Activated naive CD8-positive, alpha-beta T cell treated with anti-CD3 and anti-CD28 coated beads, Interleukin-2, amount 10 ng/mL, durations not matched to agents 7 days and 5 days (primary cell): ENCODE results near the gene BCL2. TPM values are rescaled to one million over a fixed set of nuclear protein-coding genes. Genes with fewer than 3 reads are reported as not detected.

ENCODE experiments used
- ATAC-seq: fragments of 150-1000 bp; cut with Tn5 transposase; one replicate; pipeline ENCODE4 v1.10.0; 2021; ENCODE audit warnings: low read depth, moderate library complexity
- POLR2A ChIA-PET: fragments of 350-600 bp; sonication (Branson Sonifier 250); formaldehyde crosslinking; loops from one replicate; lab custom pipeline; 2021; ENCODE audit warnings: antibody characterized with exemption; lab: Charles Lee
- DNase-seq: peaks from one replicate; pipeline ENCODE4 v3.0.0; 2021
- H3K27ac Mint-ChIP-seq: one replicate; pipeline ENCODE4 v1.8.0; 2022; ENCODE audit warnings: mild to moderate bottlenecking, mixed read lengths
- H3K27me3 Mint-ChIP-seq: one replicate; pipeline ENCODE4 v1.8.0; 2022; ENCODE audit warnings: mild to moderate bottlenecking, moderate library complexity, mixed read lengths
- H3K36me3 Mint-ChIP-seq: one replicate; pipeline ENCODE4 v1.8.0; 2021; ENCODE audit warnings: mild to moderate bottlenecking, mixed read lengths
- H3K4me1 Mint-ChIP-seq: one replicate; pipeline ENCODE4 v1.8.0; 2021; ENCODE audit warnings: mixed read lengths
- H3K4me3 Mint-ChIP-seq: one replicate; pipeline ENCODE4 v1.8.0; 2022; ENCODE audit warnings: mild to moderate bottlenecking, moderate library complexity, mixed read lengths
- H3K9me3 Mint-ChIP-seq: one replicate; pipeline ENCODE4 v1.8.0; 2021; ENCODE audit warnings: mixed read lengths
- total RNA-seq, 2 experiments: library from RNA; stranded (reverse); gene quantifications; one replicate each; pipeline ENCODE4 v1.2.3, GENCODE V29; 2021

Gene BCL2
- total RNA-seq, 2 experiments from 2014 or later = 121 to 128 TPM

DNA sequence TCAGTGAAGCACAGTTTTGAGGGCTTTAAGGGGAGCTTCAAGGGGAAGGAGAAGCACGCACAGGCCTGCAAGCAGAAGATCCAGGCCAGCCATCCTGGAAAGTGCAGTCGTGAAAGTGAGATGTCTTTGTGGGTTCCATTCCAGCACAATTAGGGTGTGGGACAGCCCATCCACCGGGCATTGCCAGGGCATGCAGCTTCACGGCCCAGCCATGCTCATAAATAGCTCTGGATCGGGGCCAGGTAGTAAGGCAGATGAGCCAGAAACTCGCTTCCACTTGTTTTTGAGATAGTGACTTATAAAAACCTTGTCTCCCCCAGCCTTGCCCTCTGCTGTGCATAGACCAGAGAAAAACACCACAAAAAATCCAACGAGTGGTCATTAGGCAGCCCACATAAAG is 26.5 kb upstream of the BCL2 start:
- Mint-ChIP-seq H3K27me3 (no peaks in the 10 kb centered on the region), H3K4me1 (peaks cover 3% of the 10 kb centered on the region), H3K4me3 (no peak overlapping the region), H3K9me3 (no peaks in the 10 kb centered on the region), H3K36me3 (peaks cover 16% of the 10 kb centered on the region), H3K27ac (no peak overlapping the region)
- POLR2A ChIA-PET = interaction anchor here (1.6 kb wide), 1 partner anchor 76 kb away, joined by 5 read pairs; the partner anchor contains the start of gene VPS4B
- ATAC-seq (no peak), DNase-seq (no peak)

DNA sequence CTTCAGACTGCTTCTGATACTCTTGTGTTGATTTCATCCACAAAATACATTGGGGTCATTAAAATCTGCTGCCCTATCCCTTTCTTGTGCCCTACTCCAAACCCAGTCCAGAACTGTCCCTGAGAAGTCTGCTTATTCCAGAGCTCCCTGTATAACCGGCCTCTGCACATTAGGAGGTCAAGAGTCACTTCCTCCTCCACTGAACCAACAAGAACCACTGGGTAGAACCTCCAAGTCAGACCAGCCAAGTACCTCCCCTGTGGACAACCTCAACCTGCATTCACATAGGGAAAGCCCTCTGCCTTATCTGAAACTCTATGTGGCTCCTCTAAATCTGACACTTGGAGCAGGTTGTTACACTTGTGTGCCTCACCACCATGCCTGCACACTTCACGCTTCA is 25.3 kb upstream of the BCL2 start:
- POLR2A ChIA-PET = no interaction called here
- H3K36me3 Mint-ChIP-seq = peaks cover 22% of the 10 kb centered on the region

DNA sequence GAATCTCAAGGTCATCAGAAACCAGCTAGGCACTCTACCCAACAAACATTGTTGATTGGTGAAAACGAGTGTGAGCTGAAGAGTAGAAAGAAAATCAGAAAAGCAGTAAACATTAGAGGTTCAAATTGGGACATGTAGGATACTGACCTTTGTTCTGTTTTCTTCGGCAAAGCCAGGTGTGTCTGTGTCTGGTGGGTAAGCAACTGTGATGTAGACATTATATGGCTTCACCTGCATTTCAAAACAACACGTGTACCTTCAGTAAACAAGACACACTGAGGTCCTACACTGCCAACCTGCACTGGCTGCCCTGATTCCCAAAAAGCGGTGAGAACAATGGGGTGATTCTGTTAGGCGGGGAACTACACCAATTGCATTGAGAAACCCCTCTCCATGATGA is 24.7 kb upstream of the BCL2 start:
- ATAC-seq (no peak), DNase-seq (no peak)
- Mint-ChIP-seq H3K36me3 (peaks cover 22% of the 10 kb centered on the region), H3K27me3 (no peaks in the 10 kb centered on the region), H3K4me3 (no peak overlapping the region), H3K9me3 (no peaks in the 10 kb centered on the region), H3K27ac (no peak overlapping the region), H3K4me1 (peaks cover 5% of the 10 kb centered on the region)
- POLR2A ChIA-PET = no interaction called here

More for the DNA sequence above, 25.3 kb upstream of the BCL2 start:
- Mint-ChIP-seq H3K4me3 (no peak overlapping the region), H3K27me3 (no peaks in the 10 kb centered on the region), H3K9me3 (no peaks in the 10 kb centered on the region), H3K4me1 (peaks cover 5% of the 10 kb centered on the region), H3K27ac (no peak overlapping the region)
- DNase-seq (no peak), ATAC-seq (no peak)

DNA sequence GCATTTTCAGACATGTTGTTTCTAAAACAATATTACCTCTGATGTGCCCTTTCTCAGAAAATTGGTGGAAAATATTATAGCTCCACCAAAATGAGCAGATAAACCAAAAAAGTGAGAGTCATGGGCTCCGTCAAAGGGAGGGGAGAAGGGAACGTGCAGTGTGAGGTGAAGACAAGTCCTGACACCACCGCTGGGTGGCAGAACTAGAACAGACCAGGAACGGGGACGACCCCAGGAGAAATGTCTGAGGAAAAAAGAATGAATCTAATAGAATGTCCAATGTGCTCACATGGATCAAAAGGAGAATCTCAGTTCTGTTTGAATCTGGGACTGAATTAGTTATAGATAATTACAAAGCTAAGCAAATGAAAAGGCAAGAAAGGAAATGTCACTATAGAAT is 22.6 kb upstream of the BCL2 start:
- no peak overlapping the region for H3K4me3 Mint-ChIP-seq
- H3K36me3 Mint-ChIP-seq = peaks cover 18% of the 10 kb centered on the region
- no peaks in the 10 kb centered on the region for H3K27me3 Mint-ChIP-seq
- peaks cover 8% of the 10 kb centered on the region for H3K4me1 Mint-ChIP-seq
- H3K27ac Mint-ChIP-seq = no peak overlapping the region
- no peak for ATAC-seq
- H3K9me3 Mint-ChIP-seq = no peaks in the 10 kb centered on the region
- POLR2A ChIA-PET = interaction anchor here (0.7 kb wide), 1 partner anchor 100 kb away, joined by 5 read pairs; no protein-coding TSS in a partner anchor
- no peak for DNase-seq

DNA sequence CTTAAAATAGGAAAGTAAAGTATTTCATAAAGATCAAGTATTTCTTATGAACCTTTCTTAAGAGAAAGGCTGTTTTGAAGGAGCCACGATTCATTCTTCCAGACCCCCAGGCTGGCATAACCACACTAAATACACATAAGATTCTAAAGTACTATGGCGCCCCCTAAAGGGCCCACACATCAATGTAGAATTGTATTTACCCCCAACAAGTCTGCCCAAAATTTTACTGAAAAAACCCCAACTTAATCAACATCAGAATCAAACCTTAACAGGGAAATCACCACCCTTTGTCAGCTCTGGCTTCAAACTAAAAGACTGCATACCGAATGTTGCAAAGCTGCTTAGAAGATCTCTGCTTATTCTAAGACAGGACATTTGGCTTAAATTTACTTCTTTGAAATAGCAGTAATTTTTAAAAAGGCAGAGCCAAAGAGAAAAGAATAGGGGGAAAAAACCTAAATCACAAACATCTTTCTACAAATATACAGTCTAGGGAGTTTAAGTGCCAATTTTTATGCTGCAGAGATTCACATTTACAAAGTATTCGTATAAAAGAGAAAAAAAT is 20.4 kb upstream of the BCL2 start:
- POLR2A ChIA-PET = no interaction called here
- Mint-ChIP-seq H3K27me3 (no peaks in the 10 kb centered on the region), H3K4me3 (no peak overlapping the region), H3K9me3 (no peaks in the 10 kb centered on the region), H3K4me1 (peaks cover 6% of the 10 kb centered on the region), H3K36me3 (peaks cover 19% of the 10 kb centered on the region), H3K27ac (no peak overlapping the region)
- DNase-seq (no peak), ATAC-seq (peak; percentile 60)

DNA sequence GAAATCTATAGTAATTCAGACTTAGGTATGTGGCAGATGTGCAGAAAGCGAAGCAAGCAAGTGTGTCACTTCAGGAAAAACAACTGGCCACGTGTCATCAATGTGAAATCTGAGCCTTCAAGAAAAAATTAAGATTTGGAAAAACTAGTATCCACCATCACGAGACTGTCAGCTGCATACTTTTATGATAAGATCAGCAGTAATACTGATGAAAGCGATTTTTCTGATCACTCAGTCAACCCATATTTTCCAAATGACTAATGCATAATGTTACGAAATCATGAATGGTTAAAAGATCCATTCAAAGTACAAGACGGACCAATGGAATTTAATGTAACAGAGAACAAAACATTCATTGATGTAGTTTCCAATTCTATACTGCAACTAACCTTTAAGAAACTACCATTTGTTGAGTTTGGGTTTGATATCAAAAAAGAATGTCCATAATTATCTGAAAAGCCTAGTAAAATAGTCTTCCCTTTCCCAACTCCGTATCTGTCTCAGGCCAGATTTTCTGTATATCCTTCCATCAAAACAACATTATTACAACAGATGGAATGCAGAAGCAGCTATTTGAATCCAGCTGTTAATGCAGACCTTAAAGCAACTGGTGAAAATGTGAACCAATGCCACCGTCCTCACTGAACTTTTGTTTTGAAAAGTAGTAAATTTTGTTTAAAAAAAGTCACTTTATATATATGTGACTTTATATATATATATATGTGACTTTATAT is 17.0 kb upstream of the BCL2 start:
- peaks cover 5% of the 10 kb centered on the region for H3K4me1 Mint-ChIP-seq
- peaks cover 21% of the 10 kb centered on the region for H3K36me3 Mint-ChIP-seq
- ATAC-seq = no peak
- POLR2A ChIA-PET = no interaction called here
- no peaks in the 10 kb centered on the region for H3K9me3 Mint-ChIP-seq
- DNase-seq = no peak
- no peaks in the 10 kb centered on the region for H3K27me3 Mint-ChIP-seq
- H3K27ac Mint-ChIP-seq = no peak overlapping the region
- H3K4me3 Mint-ChIP-seq = no peak overlapping the region

DNA sequence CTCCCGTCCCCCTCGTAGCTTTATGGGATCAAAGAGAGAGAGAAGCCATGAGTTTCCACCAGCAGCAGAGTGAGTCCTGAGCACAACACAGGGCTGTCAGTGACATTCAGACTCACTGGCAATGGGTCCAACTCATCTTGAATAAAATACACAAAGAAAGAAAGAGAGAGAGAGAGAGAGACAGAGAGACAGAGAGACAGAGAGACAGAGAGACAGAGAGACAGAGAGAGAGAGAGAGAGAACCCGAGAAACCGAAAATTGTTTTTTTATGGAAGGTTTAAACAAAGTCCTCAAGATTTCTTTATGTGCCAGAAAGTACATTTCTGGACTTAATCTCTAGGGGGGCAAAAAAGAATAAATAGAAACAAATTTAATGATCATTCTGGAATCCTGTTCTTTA is 11.5 kb upstream of the BCL2 start:
- no peak overlapping the region for H3K27ac Mint-ChIP-seq
- DNase-seq (no peak), ATAC-seq (no peak)
- POLR2A ChIA-PET = no interaction called here
- no peaks in the 10 kb centered on the region for H3K4me1 Mint-ChIP-seq
- no peaks in the 10 kb centered on the region for H3K27me3 Mint-ChIP-seq
- peaks cover 15% of the 10 kb centered on the region for H3K36me3 Mint-ChIP-seq
- no peak overlapping the region for H3K4me3 Mint-ChIP-seq
- no peaks in the 10 kb centered on the region for H3K9me3 Mint-ChIP-seq

DNA sequence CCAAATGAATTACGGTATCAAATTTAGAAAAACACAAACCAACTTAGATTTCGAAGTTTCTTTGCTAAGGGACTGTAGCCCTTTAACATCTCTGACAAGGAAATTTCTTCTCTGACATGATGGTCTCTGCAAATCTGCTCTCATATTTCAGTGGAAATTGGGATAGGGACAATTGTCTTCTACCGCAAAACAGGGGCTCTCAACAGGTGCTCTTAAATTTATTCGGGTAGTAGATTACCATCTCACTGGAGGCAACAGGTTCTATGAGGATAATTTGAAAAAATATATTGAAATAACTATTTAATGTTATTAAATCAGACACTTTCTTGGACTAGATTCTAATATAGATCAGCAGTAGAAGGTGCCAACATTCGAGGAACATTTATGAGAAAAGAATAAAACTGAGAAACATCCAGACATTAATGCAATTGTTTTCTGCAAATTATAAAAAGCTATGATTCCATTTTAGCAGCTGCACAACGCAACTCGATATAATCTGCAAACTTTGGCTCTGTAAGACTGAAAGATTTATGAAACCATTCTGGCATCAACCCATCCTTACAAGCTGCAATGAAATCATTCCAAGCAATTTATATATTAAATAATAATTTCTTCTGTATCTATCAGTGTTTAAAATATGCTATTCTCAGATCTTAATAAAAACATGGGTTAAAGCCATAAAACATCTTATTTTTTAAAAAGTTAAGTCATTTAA is 10.0 kb upstream of the BCL2 start:
- Mint-ChIP-seq H3K36me3 (peaks cover 15% of the 10 kb centered on the region), H3K4me1 (peaks cover 1% of the 10 kb centered on the region), H3K9me3 (no peaks in the 10 kb centered on the region), H3K4me3 (no peak overlapping the region), H3K27ac (no peak overlapping the region), H3K27me3 (no peaks in the 10 kb centered on the region)
- ATAC-seq (no peak), DNase-seq (no peak)
- POLR2A ChIA-PET = no interaction called here

DNA sequence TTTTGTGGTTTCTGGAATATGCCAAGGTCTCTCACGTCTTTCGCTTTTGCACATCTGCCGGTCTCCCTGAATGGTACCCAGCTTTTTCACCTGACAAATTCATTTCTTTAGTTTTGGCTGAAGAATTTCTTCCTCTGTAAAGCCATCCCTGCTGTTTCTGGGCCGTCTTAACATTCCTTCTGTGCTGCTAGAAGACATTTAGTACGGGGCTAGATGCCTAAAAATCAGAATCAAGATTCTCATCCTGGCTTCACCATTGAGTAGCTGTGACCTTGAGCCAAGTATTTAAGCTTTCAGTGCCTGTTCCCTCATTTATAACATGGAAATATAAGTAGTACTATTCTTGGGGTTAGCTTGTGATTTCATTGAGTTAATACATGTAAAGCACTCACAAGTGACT is 6.4 kb upstream of the BCL2 start:
- POLR2A ChIA-PET = interaction anchor here (0.5 to 0.6 kb wide), 2 partner anchors 31 to 820 kb away, joined by 4 read pairs; no protein-coding TSS in a partner anchor
- DNase-seq (no peak), ATAC-seq (no peak)
- no peaks in the 10 kb centered on the region for H3K27me3 Mint-ChIP-seq
- H3K4me3 Mint-ChIP-seq = no peak overlapping the region
- H3K27ac Mint-ChIP-seq = no peak overlapping the region
- peaks cover 11% of the 10 kb centered on the region for H3K4me1 Mint-ChIP-seq
- H3K36me3 Mint-ChIP-seq = peaks cover 5% of the 10 kb centered on the region
- H3K9me3 Mint-ChIP-seq = no peaks in the 10 kb centered on the region

DNA sequence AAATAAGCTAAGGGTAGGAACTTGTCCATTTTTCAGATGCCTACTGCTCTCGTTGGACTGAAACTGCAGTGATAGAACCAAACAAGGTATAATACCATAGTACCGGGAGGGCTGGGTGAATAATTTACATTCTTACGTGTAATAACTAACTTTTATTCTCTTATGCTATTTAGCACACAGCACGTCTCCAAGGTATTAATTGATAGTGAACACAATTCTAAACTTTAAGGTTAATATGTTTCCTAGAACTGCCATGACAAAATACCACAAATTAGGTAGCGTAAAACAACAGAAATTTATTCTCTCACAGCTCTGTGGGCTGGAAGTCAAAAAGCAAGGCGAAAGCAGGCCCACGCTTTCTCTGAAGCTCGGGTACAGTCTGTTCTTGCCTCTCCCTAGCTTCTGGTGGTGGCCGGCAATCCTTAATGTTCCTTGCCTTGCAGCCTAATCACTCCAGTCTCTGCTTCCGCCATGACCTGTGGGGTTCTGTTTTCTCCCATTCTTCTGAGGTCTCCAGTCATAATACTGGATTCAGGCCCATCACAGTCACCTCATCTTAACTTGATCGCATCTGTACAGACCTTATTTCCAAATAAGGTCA is 5.6 kb upstream of the BCL2 start:
- ATAC-seq (no peak), DNase-seq (no peak)

DNA sequence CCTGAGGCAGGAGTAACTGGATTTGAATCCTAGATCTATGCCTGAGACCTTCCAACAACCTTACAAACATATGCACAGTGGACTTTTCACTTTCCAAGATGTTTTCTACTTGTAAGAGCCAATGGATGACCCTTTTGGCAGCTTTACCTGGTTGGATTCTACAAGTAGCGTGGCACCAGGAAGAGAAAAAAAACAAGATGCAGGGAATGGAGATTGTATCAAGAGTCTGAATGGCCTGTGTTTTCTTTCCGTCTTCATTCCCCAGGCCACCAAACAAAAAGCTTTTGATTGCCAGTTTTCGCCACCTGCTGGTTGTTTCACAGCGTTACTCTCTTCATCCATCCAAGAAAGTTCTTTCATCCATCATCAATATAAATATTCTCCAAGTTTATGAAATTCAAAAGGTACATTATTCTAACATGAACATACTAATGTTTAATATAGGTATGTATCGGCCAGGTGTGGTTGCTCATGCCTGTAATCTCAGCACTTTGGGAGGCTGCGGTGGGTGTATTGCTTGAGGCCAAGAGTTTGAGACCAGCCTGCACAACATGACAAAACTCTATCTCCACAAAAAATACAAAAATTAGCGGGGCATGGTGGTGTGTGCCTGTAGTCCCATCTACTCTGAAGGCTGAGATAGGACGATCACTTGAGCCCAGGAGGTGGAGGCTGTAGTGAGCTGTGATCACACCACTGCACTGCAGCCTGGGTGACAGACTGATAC is 3.5 kb upstream of the BCL2 start:
- Mint-ChIP-seq H3K4me3 (no peak overlapping the region), H3K27me3 (no peaks in the 10 kb centered on the region), H3K4me1 (peaks cover 11% of the 10 kb centered on the region), H3K27ac (no peak overlapping the region), H3K9me3 (no peaks in the 10 kb centered on the region), H3K36me3 (peaks cover 5% of the 10 kb centered on the region)
- DNase-seq (no peak), ATAC-seq (no peak)
- POLR2A ChIA-PET = interaction anchor here (1.1 to 2.0 kb wide), 2 partner anchors 203 to 307 kb away, joined by 3 to 9 read pairs; no protein-coding TSS in a partner anchor

More for the DNA sequence above, 5.6 kb upstream of the BCL2 start:
- H3K36me3 Mint-ChIP-seq = peaks cover under 1% of the 10 kb centered on the region
- no peaks in the 10 kb centered on the region for H3K27me3 Mint-ChIP-seq
- no peak overlapping the region for H3K27ac Mint-ChIP-seq
- POLR2A ChIA-PET = no interaction called here
- peaks cover 11% of the 10 kb centered on the region for H3K4me1 Mint-ChIP-seq
- no peaks in the 10 kb centered on the region for H3K9me3 Mint-ChIP-seq
- no peak overlapping the region for H3K4me3 Mint-ChIP-seq

DNA sequence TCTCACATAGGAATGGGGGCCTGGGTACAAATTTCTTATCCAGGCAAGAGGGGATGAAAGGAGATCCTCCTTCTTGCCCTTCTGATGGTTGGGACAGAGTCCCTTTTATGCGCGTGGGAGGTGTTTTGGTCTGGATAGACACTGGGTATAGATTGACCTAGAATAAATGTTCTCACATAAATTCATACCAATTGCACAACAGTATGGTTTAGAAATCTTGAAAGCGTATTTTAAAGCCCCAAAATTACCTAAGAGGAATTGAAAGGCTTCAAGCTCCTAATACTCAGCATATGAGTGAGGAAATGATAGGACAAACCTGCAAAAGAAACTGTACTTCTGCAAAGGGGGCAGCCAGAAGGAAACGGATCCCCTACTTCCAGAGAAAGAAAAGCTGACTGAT is 2.6 kb upstream of the BCL2 start:
- POLR2A ChIA-PET = interaction anchor here (1.0 to 2.0 kb wide), 2 partner anchors 122 to 306 kb away, joined by 3 to 9 read pairs; no protein-coding TSS in a partner anchor
- H3K9me3 Mint-ChIP-seq = no peaks in the 10 kb centered on the region
- no peak for DNase-seq
- H3K36me3 Mint-ChIP-seq = peaks cover 13% of the 10 kb centered on the region
- H3K4me3 Mint-ChIP-seq = no peak overlapping the region
- H3K27me3 Mint-ChIP-seq = no peaks in the 10 kb centered on the region
- peaks cover 11% of the 10 kb centered on the region for H3K4me1 Mint-ChIP-seq
- ATAC-seq = no peak
- H3K27ac Mint-ChIP-seq = no peak overlapping the region

DNA sequence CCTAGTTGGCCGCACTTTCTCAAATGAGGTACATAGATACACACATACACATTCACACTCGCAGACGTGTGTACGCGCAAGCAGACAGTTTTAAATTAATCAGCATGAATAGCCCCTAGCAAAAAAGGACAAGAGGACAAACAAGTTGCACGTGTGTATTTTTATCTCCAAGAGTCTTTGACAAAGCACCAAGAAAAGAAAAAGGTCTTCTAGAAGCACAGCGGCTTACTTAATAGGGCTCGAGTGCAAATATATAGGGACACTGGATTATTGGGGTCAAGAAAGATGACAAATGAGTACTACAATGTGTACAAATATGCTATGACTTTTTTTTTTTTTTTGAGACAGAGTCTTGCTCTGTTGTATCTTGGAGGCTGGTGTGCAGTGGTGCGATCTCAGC is 1.7 kb upstream of the BCL2 start:
- no peaks in the 10 kb centered on the region for H3K27me3 Mint-ChIP-seq
- ATAC-seq (no peak), DNase-seq (no peak)
- H3K36me3 Mint-ChIP-seq = peaks cover 21% of the 10 kb centered on the region
- H3K4me3 Mint-ChIP-seq = peak overlapping the region; percentile 89
- peak overlapping the region; percentile 89 for H3K27ac Mint-ChIP-seq
- peaks cover 11% of the 10 kb centered on the region for H3K4me1 Mint-ChIP-seq
- H3K9me3 Mint-ChIP-seq = no peaks in the 10 kb centered on the region
- POLR2A ChIA-PET = interaction anchor here (0.7 to 1.0 kb wide), 5 partner anchors 54 to 303 kb away, joined by 3 to 4 read pairs (median 4); partner anchors contain the start of gene VPS4B
